Gastrocnemius medialis (tissue), 4 donors: Measurements from ENCODE around the gene CPM. TPM values are rescaled to one million over a fixed set of nuclear protein-coding genes. Genes with fewer than 3 reads are reported as not detected.

Experiments used
- ATAC-seq, 2 donors: fragments of 150-250 bp; one replicate each; pipeline ENCODE4 v1.9.1; 2016
- DNase-seq, 2 donors: peaks; one replicate each; pipeline ENCODE4 v3.0.0-alpha.2; 2019
- H3K27ac ChIP-seq, 4 donors: fragments of 200-600 bp; sonication (generic); 1 replicate in 1 of 4; 2 replicates in 3 of 4; pipeline ENCODE4 v1.5.1; 2016 to 2018; ENCODE audit warnings: mild to moderate bottlenecking in 2 of 4, moderate library complexity in 1 of 4
- H3K27me3 ChIP-seq, 3 donors: fragments of 200-600 bp; sonication (generic) in 2 of 3; 1 replicate in 1 of 3; 2 replicates in 2 of 3; pipeline versions ENCODE4 v1.5.1 to v1.6.0; 2016 to 2019; ENCODE audit warnings: mild to moderate bottlenecking in 1 of 3, moderate library complexity in 1 of 3
- H3K36me3 ChIP-seq, 2 donors: fragments of 200-600 bp; sonication (generic) in 1 of 2; one replicate each; pipeline ENCODE4 v1.5.1; 2017 to 2018
- H3K4me1 ChIP-seq, 2 donors: fragments of 200-600 bp; sonication (generic) in 1 of 2; one replicate each; pipeline ENCODE4 v1.5.1; 2016 to 2017; ENCODE audit warnings: mild to moderate bottlenecking in 2 of 2
- H3K4me3 ChIP-seq, 4 donors: fragments of 200-600 bp; sonication (generic) in 3 of 4; 1 replicate in 1 of 4; 2 replicates in 3 of 4; pipeline ENCODE4 v1.5.1; 2016 to 2019; ENCODE audit warnings: mild to moderate bottlenecking in 2 of 4
- H3K9me3 ChIP-seq, 3 donors: fragments of 200-600 bp; sonication (generic) in 2 of 3; 1 replicate in 1 of 3; 2 replicates in 2 of 3; pipeline ENCODE4 v1.5.1; 2016 to 2019
- POLR2A ChIP-seq, 2 donors: fragments of 450-650 bp; IDR thresholded peaks; one replicate each; pipeline ENCODE4 v1.6.1; 2017; ENCODE audit warnings: antibody characterized with exemption in 2 of 2, mild to moderate bottlenecking in 2 of 2, moderate library complexity in 2 of 2
- in situ Hi-C, 4 donors: fragments of 200-750 bp; cut with MboI; loops; one replicate each; pipeline versions ENCODE4 v1.15.0 to v1.8.0; 2017; ENCODE audit warnings: low sequenced_read_pairs in 4 of 4
- intact Hi-C: fragments of 100-400 bp; cut with DNase I; formaldehyde crosslinking; loops from one replicate; pipeline ENCODE4 v1.15.1; 2023; ENCODE audit warnings: low total_unique reads
- total RNA-seq, 4 donors: library from RNA; depleted of rRNA; stranded (reverse); fragments of >200 nt; gene quantifications; one replicate each; pipeline versions ENCODE4 v1.1.0 to v1.2.3, GENCODE V29; 2016
- TF ChIP-seq, protein P1 (sequence below), 5 experiments: fragments of 450-650 bp in 3 of 5; fragments of 200-600 bp in 2 of 5; sonication (generic) in 2 of 5; IDR thresholded peaks in 4 of 5; conservative IDR thresholded peaks in 1 of 5; 1 replicate in 4 of 5; 2 replicates in 1 of 5; pipeline ENCODE4 v1.5.1; 2016 to 2019; ENCODE audit warnings: antibody characterized with exemption in 5 of 5, mild to moderate bottlenecking in 3 of 5, moderate library complexity in 3 of 5

The CPM gene
- total RNA-seq, 4 donors from 2014 or later, result 12.9 to 78.4 (median 18.6) TPM

DNA sequence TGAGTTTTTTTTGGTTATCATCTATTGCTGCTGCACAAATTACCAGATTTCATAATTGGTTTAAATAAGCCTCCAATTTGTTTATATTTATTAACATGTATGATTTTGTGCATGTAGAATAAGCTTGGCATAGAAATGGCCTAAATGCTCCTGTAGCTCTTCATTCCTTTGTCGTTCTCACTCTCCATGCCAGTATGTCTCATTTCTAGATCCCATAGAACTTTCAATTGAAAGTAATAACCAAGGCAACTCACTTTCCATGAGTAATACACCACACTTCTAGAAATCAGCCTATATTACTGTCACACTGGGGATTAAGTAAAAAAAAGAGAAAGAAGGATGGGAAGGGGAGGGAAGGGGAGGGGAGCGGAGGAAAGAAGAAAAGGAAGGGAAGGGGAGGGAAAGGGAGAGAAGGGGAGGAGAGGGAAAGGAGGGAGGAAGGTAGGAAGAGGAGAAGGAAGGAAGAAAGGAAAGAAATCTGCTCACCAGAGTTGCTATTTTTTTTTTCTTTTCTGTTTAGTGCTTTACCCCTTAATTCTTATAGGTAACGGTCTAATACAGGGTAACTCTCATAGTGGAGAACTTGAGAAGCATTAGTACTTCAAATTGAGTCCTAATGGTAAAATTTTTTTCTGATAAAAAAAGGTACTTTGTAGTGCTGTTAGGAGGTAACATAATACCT is 79.4 kb downstream of the CPM start:
- Histone ChIP-seq H3K27ac (no peak overlapping the region), H3K4me3 (no peak overlapping the region), H3K27me3 (no peaks in the 10 kb centered on the region), H3K36me3 (no peaks in the 10 kb centered on the region), H3K9me3 (no peaks in the 10 kb centered on the region), H3K4me1 (no peaks in the 10 kb centered on the region)
- in situ Hi-C loops, result loop anchor here in 1 of 4 donors (25.0 kb wide), 1 partner anchor 209 kb away; no protein-coding TSS in a partner anchor
- ATAC-seq (no peak), DNase-seq (no peak)
- intact Hi-C loops, result no loop called here
- TF ChIP-seq, protein P1, sequence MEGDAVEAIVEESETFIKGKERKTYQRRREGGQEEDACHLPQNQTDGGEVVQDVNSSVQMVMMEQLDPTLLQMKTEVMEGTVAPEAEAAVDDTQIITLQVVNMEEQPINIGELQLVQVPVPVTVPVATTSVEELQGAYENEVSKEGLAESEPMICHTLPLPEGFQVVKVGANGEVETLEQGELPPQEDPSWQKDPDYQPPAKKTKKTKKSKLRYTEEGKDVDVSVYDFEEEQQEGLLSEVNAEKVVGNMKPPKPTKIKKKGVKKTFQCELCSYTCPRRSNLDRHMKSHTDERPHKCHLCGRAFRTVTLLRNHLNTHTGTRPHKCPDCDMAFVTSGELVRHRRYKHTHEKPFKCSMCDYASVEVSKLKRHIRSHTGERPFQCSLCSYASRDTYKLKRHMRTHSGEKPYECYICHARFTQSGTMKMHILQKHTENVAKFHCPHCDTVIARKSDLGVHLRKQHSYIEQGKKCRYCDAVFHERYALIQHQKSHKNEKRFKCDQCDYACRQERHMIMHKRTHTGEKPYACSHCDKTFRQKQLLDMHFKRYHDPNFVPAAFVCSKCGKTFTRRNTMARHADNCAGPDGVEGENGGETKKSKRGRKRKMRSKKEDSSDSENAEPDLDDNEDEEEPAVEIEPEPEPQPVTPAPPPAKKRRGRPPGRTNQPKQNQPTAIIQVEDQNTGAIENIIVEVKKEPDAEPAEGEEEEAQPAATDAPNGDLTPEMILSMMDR (IDR thresholded peaks at IDR 0.05 in 4 of 5, conservative IDR thresholded peaks at IDR 0.05 in 1 of 5), result no peak
- no peak for TF ChIP-seq POLR2A (IDR thresholded peaks at IDR 0.05)

DNA sequence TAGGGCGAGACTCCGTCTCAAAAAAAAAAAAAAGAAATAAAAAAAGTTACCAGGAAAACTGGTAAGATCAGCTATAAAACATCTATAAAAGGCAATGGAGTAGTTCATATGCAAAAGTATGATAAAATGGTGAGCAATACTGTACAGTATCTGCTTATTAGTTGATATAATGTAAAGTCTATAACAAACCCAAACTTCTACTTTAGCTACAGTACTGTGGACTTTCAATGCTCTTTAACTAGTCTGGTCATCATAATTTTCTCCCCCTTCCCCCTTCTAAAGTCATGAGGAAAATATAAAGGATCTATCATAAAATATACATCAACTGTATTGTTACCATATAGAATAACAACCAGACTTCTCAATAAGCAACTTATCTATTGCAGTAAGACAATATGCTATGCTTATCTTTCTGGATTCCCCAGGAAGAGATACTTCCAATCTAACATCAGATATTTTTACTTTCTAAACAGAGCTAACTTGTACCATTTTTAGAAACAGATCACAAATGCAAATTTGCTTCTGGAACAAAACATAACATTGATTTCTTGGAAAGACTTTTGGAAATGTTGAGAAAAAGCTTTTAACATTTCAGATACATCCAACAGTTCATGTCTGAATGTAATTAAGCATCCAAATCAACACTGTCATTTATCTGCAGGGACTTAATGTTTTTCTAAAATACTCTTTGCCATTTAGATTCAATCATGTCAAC is 81.2 kb downstream of the CPM start:
- intact Hi-C loops (no loop called here), in situ Hi-C loops (loop anchor here in 1 of 4 donors (25.0 kb wide), 1 partner anchor 211 kb away; no protein-coding TSS in a partner anchor)
- Histone ChIP-seq H3K36me3 (no peaks in the 10 kb centered on the region), H3K9me3 (no peaks in the 10 kb centered on the region), H3K27me3 (no peaks in the 10 kb centered on the region), H3K4me3 (no peak overlapping the region), H3K27ac (no peak overlapping the region), H3K4me1 (no peaks in the 10 kb centered on the region)
- TF ChIP-seq POLR2A (IDR thresholded peaks at IDR 0.05), result no peak
- TF ChIP-seq, protein P1 (IDR thresholded peaks at IDR 0.05 in 4 of 5, conservative IDR thresholded peaks at IDR 0.05 in 1 of 5), result no peak
- no peak for ATAC-seq
- no peak for DNase-seq

DNA sequence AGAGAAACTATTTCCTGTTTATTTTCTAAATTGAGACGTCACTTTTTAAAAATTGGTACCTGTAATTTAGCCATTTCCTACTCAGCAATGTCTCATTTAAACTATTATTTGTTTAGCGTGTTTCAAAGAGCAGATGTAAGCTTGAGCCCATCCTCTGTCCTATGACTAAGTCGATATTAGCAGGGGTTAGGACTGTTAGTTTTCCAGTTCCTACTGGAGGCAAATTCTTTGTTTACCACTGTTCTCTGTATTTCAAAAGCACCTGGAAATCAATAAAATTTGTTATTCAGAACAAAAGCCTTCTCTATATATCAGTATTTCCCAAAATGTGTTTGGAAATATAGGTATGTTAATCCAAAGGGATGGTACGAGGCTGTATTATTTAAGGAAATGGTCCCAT is 82.6 kb downstream of the CPM start:
- Histone ChIP-seq H3K4me1 (no peaks in the 10 kb centered on the region), H3K4me3 (no peak overlapping the region), H3K9me3 (no peaks in the 10 kb centered on the region), H3K27ac (no peak overlapping the region), H3K27me3 (no peaks in the 10 kb centered on the region), H3K36me3 (no peaks in the 10 kb centered on the region)
- in situ Hi-C loops, result loop anchor here in 1 of 4 donors (25.0 kb wide), 1 partner anchor 212 kb away; no protein-coding TSS in a partner anchor
- no peak for ATAC-seq
- TF ChIP-seq, protein P1 (IDR thresholded peaks at IDR 0.05 in 4 of 5, conservative IDR thresholded peaks at IDR 0.05 in 1 of 5), result no peak
- no peak for TF ChIP-seq POLR2A (IDR thresholded peaks at IDR 0.05)
- intact Hi-C loops, result no loop called here
- DNase-seq, result no peak

DNA sequence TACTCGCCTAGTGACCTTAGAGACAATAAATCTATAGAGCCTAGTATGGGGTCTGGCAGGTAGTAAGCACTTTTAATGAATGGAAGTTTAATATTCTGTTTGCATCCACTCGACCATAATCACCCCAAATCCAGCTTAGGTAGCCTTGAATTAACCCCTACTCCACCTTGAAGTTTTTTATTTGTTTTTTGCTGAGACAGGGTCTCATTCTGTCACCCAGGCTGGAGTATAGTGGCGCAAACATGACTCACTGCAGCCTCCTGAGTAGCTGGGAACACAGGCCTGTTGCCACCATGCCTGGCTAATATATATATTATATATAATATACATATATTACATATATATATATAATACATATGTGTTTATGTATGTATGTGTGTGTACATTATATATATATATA is 86.2 kb downstream of the CPM start:
- intact Hi-C loops (no loop called here), in situ Hi-C loops (loop anchor here in 1 of 4 donors (25.0 kb wide), 1 partner anchor 740 kb away; the partner anchor contains the start of gene CCT2)
- H3K36me3 ChIP-seq, result peaks cover 0 to 8% of the 10 kb centered on the region in 2 donors
- ATAC-seq (no peak), DNase-seq (no peak)
- no peaks in the 10 kb centered on the region for H3K27me3 ChIP-seq
- no peak overlapping the region for H3K4me3 ChIP-seq
- no peak overlapping the region for H3K27ac ChIP-seq
- TF ChIP-seq POLR2A (IDR thresholded peaks at IDR 0.05), result no peak
- TF ChIP-seq, protein P1 (IDR thresholded peaks at IDR 0.05 in 4 of 5, conservative IDR thresholded peaks at IDR 0.05 in 1 of 5), result no peak
- H3K4me1 ChIP-seq, result no peaks in the 10 kb centered on the region
- no peaks in the 10 kb centered on the region for H3K9me3 ChIP-seq
